H9 (cell line): ENCODE measurements around the gene ASS1. TPM values are rescaled to one million over a fixed set of nuclear protein-coding genes. Genes with fewer than 3 reads are reported as not detected.

Source experiments
- DNase-seq: peaks from one replicate; pipeline ENCODE4 v3.0.0-alpha.2; 2017
- H2AFZ ChIP-seq: one replicate; pipeline ENCODE4 v1.6.1; 2013; ENCODE audit warnings: mild to moderate bottlenecking, low read length, control low read depth, moderate library complexity
- H2AK5ac ChIP-seq: 2 replicates; pipeline ENCODE4 v1.6.1; 2013; ENCODE audit warnings: low read length, control low read depth, mixed read lengths; ENCODE audit not compliant: insufficient read length
- H2BK120ac ChIP-seq: one replicate; pipeline ENCODE4 v1.6.1; 2013; ENCODE audit warnings: low read depth, mild to moderate bottlenecking, low read length, control low read depth, inconsistent platforms; ENCODE audit not compliant: poor library complexity, severe bottlenecking
- H2BK12ac ChIP-seq: 2 replicates; pipeline ENCODE4 v1.6.1; 2013; ENCODE audit warnings: low read length, control low read depth, mixed read lengths, low read depth; ENCODE audit not compliant: insufficient read length
- H2BK15ac ChIP-seq: 2 replicates; pipeline ENCODE4 v1.6.1; 2013; ENCODE audit warnings: low read depth, low read length, control low read depth
- H2BK20ac ChIP-seq: one replicate; pipeline ENCODE4 v1.6.1; 2013; ENCODE audit warnings: low read depth, mild to moderate bottlenecking, low read length, control low read depth, inconsistent platforms; ENCODE audit not compliant: poor library complexity, severe bottlenecking
- H2BK5ac ChIP-seq: 2 replicates; pipeline ENCODE4 v1.6.1; 2013; ENCODE audit warnings: low read length, control low read depth, mixed read lengths; ENCODE audit not compliant: insufficient read length
- H3K14ac ChIP-seq: 2 replicates; pipeline ENCODE4 v1.6.1; 2013; ENCODE audit warnings: low read length, control low read depth; ENCODE audit not compliant: insufficient read depth
- H3K18ac ChIP-seq: 2 replicates; pipeline ENCODE4 v1.6.1; 2013; ENCODE audit warnings: low read depth, mild to moderate bottlenecking, mixed read lengths, low read length, control low read depth; ENCODE audit not compliant: insufficient read length
- H3K23ac ChIP-seq: 2 replicates; pipeline ENCODE4 v1.6.1; 2013; ENCODE audit warnings: low read length, control low read depth, mixed read lengths, low read depth; ENCODE audit not compliant: insufficient read length
- H3K23me2 ChIP-seq: 2 replicates; pipeline ENCODE4 v1.6.1; 2013; ENCODE audit warnings: low read depth, mild to moderate bottlenecking, mixed read lengths, low read length, control low read depth; ENCODE audit not compliant: insufficient read length, poor library complexity, severe bottlenecking
- H3K27ac ChIP-seq: 2 replicates; pipeline ENCODE4 v1.5.1; 2013; ENCODE audit warnings: low read length, control low read depth, mixed read lengths, low read depth; ENCODE audit not compliant: insufficient read length
- H3K27me3 ChIP-seq: 2 replicates; pipeline ENCODE4 v1.6.1; 2013; ENCODE audit warnings: low read length, control low read depth, inconsistent platforms; ENCODE audit not compliant: insufficient read depth
- H3K4ac ChIP-seq: 2 replicates; pipeline ENCODE4 v1.6.1; 2013; ENCODE audit warnings: low read depth, mild to moderate bottlenecking, control low read depth, inconsistent platforms, low read length, moderate library complexity
- H3K4me1 ChIP-seq: 2 replicates; pipeline ENCODE4 v1.6.1; 2013; ENCODE audit warnings: low read length, control low read depth, inconsistent platforms; ENCODE audit not compliant: insufficient read depth
- H3K4me2 ChIP-seq: 2 replicates; pipeline ENCODE4 v1.6.1; 2013; ENCODE audit warnings: low read length, control low read depth, mixed read lengths; ENCODE audit not compliant: insufficient read length, insufficient read depth
- H3K56ac ChIP-seq: 2 replicates; pipeline ENCODE4 v1.6.1; 2013; ENCODE audit warnings: low read depth, mild to moderate bottlenecking, mixed read lengths, low read length, control low read depth; ENCODE audit not compliant: insufficient read length
- H3K79me1 ChIP-seq: 2 replicates; pipeline ENCODE4 v1.6.1; 2013; ENCODE audit warnings: low read depth, mild to moderate bottlenecking, moderate library complexity, low read length, control low read depth, inconsistent platforms; ENCODE audit not compliant: insufficient read depth, poor library complexity, severe bottlenecking
- H3K79me2 ChIP-seq: 2 replicates; pipeline ENCODE4 v1.6.1; 2013; ENCODE audit warnings: low read length, control low read depth, inconsistent platforms; ENCODE audit not compliant: insufficient read depth
- H3K9ac ChIP-seq: 2 replicates; pipeline ENCODE4 v1.6.1; 2013; ENCODE audit warnings: low read length, control low read depth, mixed read lengths; ENCODE audit not compliant: insufficient read length; ENCODE audit errors: extremely low read depth
- H3K9me3 ChIP-seq: one replicate; pipeline ENCODE4 v1.6.1; 2013; ENCODE audit warnings: low read depth, low read length, inconsistent platforms; ENCODE audit not compliant: control insufficient read depth
- H3T11ph ChIP-seq: one replicate; pipeline ENCODE4 v1.6.1; 2013; ENCODE audit warnings: mild to moderate bottlenecking, low read length, control low read depth, inconsistent platforms
- H4K20me1 ChIP-seq: one replicate; pipeline ENCODE4 v1.6.1; 2013; ENCODE audit not compliant: control insufficient read depth, insufficient read length, insufficient read depth
- H4K5ac ChIP-seq: 2 replicates; pipeline ENCODE4 v1.6.1; 2013; ENCODE audit warnings: low read depth, mild to moderate bottlenecking, mixed read lengths, low read length, control low read depth; ENCODE audit not compliant: insufficient read length
- H4K8ac ChIP-seq: replicated peaks from 2 replicates; pipeline ENCODE4 v1.6.1; 2013; ENCODE audit warnings: low read length, control low read depth, mixed read lengths, low read depth; ENCODE audit not compliant: insufficient read length
- H4K91ac ChIP-seq: 2 replicates; pipeline ENCODE4 v1.6.1; 2013; ENCODE audit warnings: low read depth, mild to moderate bottlenecking, moderate library complexity, mixed read lengths, low read length, control low read depth; ENCODE audit not compliant: insufficient read length
- H3K27ac Mint-ChIP-seq, 3 experiments: 2 replicates in 2 of 3; 3 replicates in 1 of 3; pipeline ENCODE4 v1.8.0; 2020 to 2021; ENCODE audit warnings: mixed read lengths in 3 of 3, mild to moderate bottlenecking in 1 of 3, moderate library complexity in 1 of 3
- H3K27me3 Mint-ChIP-seq: 2 replicates; pipeline ENCODE4 v1.8.0; 2021; ENCODE audit warnings: low read depth, mild to moderate bottlenecking, moderate library complexity, mixed read lengths
- H3K36me3 Mint-ChIP-seq, 3 experiments: 2 replicates in 2 of 3; 3 replicates in 1 of 3; pipeline ENCODE4 v1.8.0; 2020 to 2021; ENCODE audit warnings: low read depth in 3 of 3, mixed read lengths in 3 of 3; ENCODE audit not compliant: insufficient read depth in 1 of 3
- H3K4me1 Mint-ChIP-seq, 2 experiments: 2 replicates each; pipeline ENCODE4 v1.8.0; 2020; ENCODE audit warnings: mixed read lengths in 2 of 2
- H3K4me3 Mint-ChIP-seq, 2 experiments: 2 replicates in 1 of 2; 3 replicates in 1 of 2; pipeline ENCODE4 v1.8.0; 2020 to 2021; ENCODE audit warnings: mild to moderate bottlenecking in 2 of 2, mixed read lengths in 2 of 2, moderate library complexity in 1 of 2
- H3K9me3 Mint-ChIP-seq, 2 experiments: 2 replicates in 1 of 2; 3 replicates in 1 of 2; pipeline ENCODE4 v1.8.0; 2020; ENCODE audit warnings: mild to moderate bottlenecking in 2 of 2, mixed read lengths in 2 of 2, moderate library complexity in 1 of 2
- CTCF ChIP-seq: fragments of 200-600 bp; sonication (generic); conservative IDR thresholded peaks from 3 replicates; pipeline ENCODE4 v1.8.0; 2021; ENCODE audit warnings: antibody characterized with exemption, mild to moderate bottlenecking
- WGBS: extraction: QIAGEN DNeasy Blood & Tissue Kit; methylation state at CpG from one replicate; pipeline ENCODE4 v1.1.7; 2013; ENCODE audit warnings: missing lambda C conversion rate, low lambda C conversion rate, mixed read lengths; ENCODE audit not compliant: insufficient read length; ENCODE audit errors: extremely low coverage; 5-methylcytosine and 5-hydroxymethylcytosine counted together
- total RNA-seq: library from RNA; stranded (reverse); gene quantifications from 2 replicates; pipeline ENCODE4 v1.2.1, GENCODE V29; 2021

Gene ASS1
- total RNA-seq, 1 experiment from 2014 or later, result 118 TPM

- no peak overlapping the region for H3K27ac Mint-ChIP-seq
Measured at GRCh38 chr9:130462685-130463540, 18.2 kb downstream of the ASS1 start.

More at GRCh38 chr9:130462685-130463540, 18.2 kb downstream of the ASS1 start:
- Histone ChIP-seq H3K9me3 (no peaks in the 10 kb centered on the region), H2AK5ac (no peak overlapping the region), H2BK5ac (no peak overlapping the region), H3K56ac (no peak overlapping the region), H3K14ac (no peak overlapping the region), H3K9ac (no peak overlapping the region), H3K18ac (no peak overlapping the region), H3T11ph (no peak overlapping the region), H3K4ac (no peak overlapping the region), H3K27me3 (no peaks in the 10 kb centered on the region), H4K20me1 (no peaks in the 10 kb centered on the region), H2BK20ac (no peak overlapping the region), H3K27ac (no peak overlapping the region), H2BK120ac (no peak overlapping the region), H3K23me2 (no peaks in the 10 kb centered on the region), H3K23ac (no peak overlapping the region), H3K4me2 (no peak overlapping the region), H2BK12ac (no peak overlapping the region), H4K5ac (no peak overlapping the region), H3K79me2 (no peaks in the 10 kb centered on the region), H2AFZ (no peak overlapping the region), H2BK15ac (no peak overlapping the region), H4K8ac (no peak overlapping the region), H3K79me1 (no peaks in the 10 kb centered on the region), H4K91ac (no peak overlapping the region), H3K4me1 (no peaks in the 10 kb centered on the region)
- peaks cover 4 to 26% of the 10 kb centered on the region in 2 experiments; a peak in 3 of 4 replicates for H3K4me1 Mint-ChIP-seq
- DNase-seq, result no peak
- no CpG with 5 or more reads among the region's 27 CpGs for WGBS
- H3K27me3 Mint-ChIP-seq, result no peaks in the 10 kb centered on the region
- H3K36me3 Mint-ChIP-seq, result peaks cover 3 to 11% (median 8%) of the 10 kb centered on the region in 3 experiments; a peak in 6 of 7 replicates
- H3K4me3 Mint-ChIP-seq, result no peak overlapping the region
- H3K9me3 Mint-ChIP-seq, result no peaks in the 10 kb centered on the region
- no peak for TF ChIP-seq CTCF
